SK-N-SH (cell line): ENCODE data around the gene ALDH16A1. TPM values are rescaled to one million over a fixed set of nuclear protein-coding genes. Genes with fewer than 3 reads are reported as not detected.

Source experiments
- CTCF ChIA-PET: fragments of 300-600, 350-600 bp; formaldehyde crosslinking; extraction: SDS; loops from one replicate; lab custom pipeline; 2021; lab: Yijun Ruan, JAX
- POLR2A ChIA-PET: fragments of 350-600 bp; sonication (Branson Sonifier 250); formaldehyde crosslinking; extraction: SDS; loops from one replicate; lab custom pipeline; 2020; ENCODE audit warnings: antibody characterized with exemption, inconsistent platforms; lab: Yijun Ruan, JAX
- DNase-seq: peaks from one replicate; pipeline ENCODE4 v3.0.0; 2012
- H2AFZ ChIP-seq: fragments of 200-600 bp; sonication (generic); 2 replicates; pipeline ENCODE4 v1.8.1; 2016; ENCODE audit warnings: antibody characterized with exemption, mild to moderate bottlenecking, low read depth
- H3F3A ChIP-seq: fragments of 200-600 bp; sonication (generic); replicated peaks from 2 replicates; pipeline ENCODE3; 2016; ENCODE audit warnings: antibody characterized with exemption, mild to moderate bottlenecking; ENCODE audit not compliant: insufficient read depth
- H3K27ac ChIP-seq, 2 experiments: fragments of 200-500 bp in 1 of 2; fragments of 200-600 bp in 1 of 2; sonication (Bioruptor generic) in 1 of 2; sonication (generic), shearing (Covaris generic) in 1 of 2; 2 replicates each; pipeline versions ENCODE4 v1.5.1 to v1.6.1; 2014 to 2016; ENCODE audit warnings: low read depth in 2 of 2, inconsistent platforms in 1 of 2, low read length in 1 of 2, mild to moderate bottlenecking in 1 of 2, mixed read lengths in 1 of 2
- H3K27me3 ChIP-seq: fragments of 200-600 bp; sonication (generic), shearing (Covaris generic); 2 replicates; pipeline ENCODE4 v1.6.1; 2016; ENCODE audit warnings: mixed run types; ENCODE audit not compliant: insufficient read depth
- H3K36me3 ChIP-seq, 2 experiments: fragments of 200-500 bp in 1 of 2; fragments of 200-600 bp in 1 of 2; sonication (Bioruptor generic) in 1 of 2; sonication (generic) in 1 of 2; replicated peaks in 1 of 2; 2 replicates each; pipeline versions ENCODE3 to v1.5.1; 2014 to 2016; ENCODE audit warnings: low read length in 1 of 2, mild to moderate bottlenecking in 1 of 2; ENCODE audit not compliant: insufficient read depth in 2 of 2, control insufficient read depth in 1 of 2
- H3K4me1 ChIP-seq, 2 experiments: fragments of 200-500 bp in 1 of 2; fragments of 200-600 bp in 1 of 2; sonication (Bioruptor generic) in 1 of 2; sonication (generic), shearing (Covaris generic) in 1 of 2; 2 replicates each; pipeline versions ENCODE4 v1.5.1 to v1.6.1; 2014 to 2016; ENCODE audit warnings: low read depth in 1 of 2, low read length in 1 of 2, mixed run types in 1 of 2; ENCODE audit not compliant: insufficient read depth in 2 of 2, control insufficient read depth in 1 of 2
- H3K4me2 ChIP-seq: fragments of 200-600 bp; sonication (generic), shearing (Covaris generic); 2 replicates; pipeline ENCODE4 v1.6.1; 2017; ENCODE audit warnings: mixed run types
- H3K4me3 ChIP-seq, 2 experiments: fragments of 200-500 bp in 1 of 2; fragments of 200-600 bp in 1 of 2; sonication (Bioruptor generic) in 1 of 2; sonication (generic), shearing (Covaris generic) in 1 of 2; 2 replicates each; pipeline versions ENCODE4 v1.5.1 to v1.8.1; 2014 to 2016; ENCODE audit warnings: low read depth in 2 of 2, inconsistent platforms in 1 of 2, low read length in 1 of 2, mild to moderate bottlenecking in 1 of 2, mixed read lengths in 1 of 2, moderate library complexity in 1 of 2
- H3K79me2 ChIP-seq: fragments of 200-600 bp; sonication (generic); 2 replicates; pipeline ENCODE4 v1.8.1; 2017; ENCODE audit warnings: mild to moderate bottlenecking; ENCODE audit not compliant: insufficient read depth
- H3K9ac ChIP-seq: fragments of 200-600 bp; sonication (generic); 2 replicates; pipeline ENCODE4 v1.6.1; 2017; ENCODE audit warnings: mixed run types
- H3K9me2 ChIP-seq: fragments of 200-600 bp; sonication (generic); 2 replicates; pipeline ENCODE4 v1.6.1; 2017; ENCODE audit warnings: mixed run types
- H3K9me3 ChIP-seq: fragments of 200-600 bp; sonication (generic); 2 replicates; pipeline ENCODE4 v1.6.1; 2017; ENCODE audit warnings: mixed run types, mild to moderate bottlenecking, moderate library complexity
- H4K20me1 ChIP-seq: fragments of 200-600 bp; sonication (generic); 2 replicates; pipeline ENCODE4 v1.6.1; 2017; ENCODE audit warnings: mild to moderate bottlenecking, mixed run types; ENCODE audit not compliant: insufficient read depth
- CTCF ChIP-seq: fragments of 200-600 bp; sonication (generic); IDR thresholded peaks from 2 replicates; pipeline ENCODE4 v1.6.1; 2017; ENCODE audit warnings: antibody characterized with exemption, mild to moderate bottlenecking, moderate library complexity
- FOSL2 ChIP-seq: IDR thresholded peaks from 2 replicates; pipeline ENCODE4 v1.4.0; 2012; ENCODE audit warnings: low read depth, mild to moderate bottlenecking, moderate library complexity, borderline replicate concordance
- FOXJ3 ChIP-seq: sonication (generic); formaldehyde crosslinking; IDR thresholded peaks from 2 replicates; pipeline ENCODE4 v1.5.1; 2020; ENCODE audit warnings: mild to moderate bottlenecking, missing genetic modification reagents
- FOXM1 ChIP-seq: IDR thresholded peaks from 2 replicates; pipeline ENCODE4 v1.4.0; 2012; ENCODE audit warnings: low read depth, mild to moderate bottlenecking
- JUND ChIP-seq: IDR thresholded peaks from 2 replicates; pipeline ENCODE4 v1.4.0; 2012
- NRF1 ChIP-seq: IDR thresholded peaks from 2 replicates; pipeline ENCODE4 v1.6.1; 2012; ENCODE audit warnings: low read depth, mild to moderate bottlenecking, low read length
- PBX3 ChIP-seq: IDR thresholded peaks from 2 replicates; pipeline ENCODE4; 2012
- RAD21 ChIP-seq: IDR thresholded peaks from 2 replicates; pipeline ENCODE4 v1.6.1; 2012; ENCODE audit warnings: mild to moderate bottlenecking, low read length
- RCOR1 ChIP-seq: fragments of 150-350 bp; IDR thresholded peaks from 2 replicates; pipeline ENCODE4 v1.6.1; 2017; ENCODE audit warnings: antibody characterized with exemption, low read length
- SMC3 ChIP-seq: IDR thresholded peaks from 2 replicates; pipeline ENCODE4 v1.6.1; 2012; ENCODE audit warnings: low read depth, low read length, improper control_type of control experiment
- TAF1 ChIP-seq: IDR thresholded peaks from 2 replicates; pipeline ENCODE4 v1.6.1; 2012; ENCODE audit warnings: low read depth, mild to moderate bottlenecking, low read length, moderate library complexity, borderline replicate concordance
- USF1 ChIP-seq: IDR thresholded peaks from 2 replicates; pipeline ENCODE4 v1.4.0; 2012; ENCODE audit warnings: low read depth, borderline replicate concordance
- USF2 ChIP-seq: fragments of 150-350 bp; IDR thresholded peaks from 2 replicates; pipeline ENCODE4 v1.6.1; 2017; ENCODE audit warnings: antibody characterized with exemption, low read length, low read depth, borderline replicate concordance
- YY1 ChIP-seq: IDR thresholded peaks from 2 replicates; pipeline ENCODE4 v1.4.0; 2012; ENCODE audit warnings: low read depth, mild to moderate bottlenecking
- ZBTB33 ChIP-seq: IDR thresholded peaks from 2 replicates; pipeline ENCODE4 v1.4.0; 2012; ENCODE audit warnings: low read depth, borderline replicate concordance
- WGBS: methylation state at CpG from one replicate; pipeline ENCODE4 v1.1.6; 2017; ENCODE audit warnings: low lambda C conversion rate; 5-methylcytosine and 5-hydroxymethylcytosine counted together
- polyA plus RNA-seq, 3 experiments: library from polyadenylated mRNA; depleted of rRNA; stranded (reverse); fragments of >200 nt; gene quantifications; 2 replicates each; pipeline ENCODE4 v1.2.3, GENCODE V29; 2012

Gene ALDH16A1
- polyA plus RNA-seq, 1 of the 3 experiments (the other 2 are of a cell fraction): 15.7 TPM

- Histone ChIP-seq H3K9me3 (no peaks in the 10 kb centered on the region), H3K79me2 (no peaks in the 10 kb centered on the region), H3K27ac (no peak overlapping the region), H3K36me3 (no peaks in the 10 kb centered on the region), H3K27me3 (peaks cover 98% of the 10 kb centered on the region), H2AFZ (no peak overlapping the region), H3K4me3 (no peak overlapping the region), H3K4me2 (no peak overlapping the region), H3K4me1 (peaks cover 0 to 4% of the 10 kb centered on the region in 2 experiments; a peak in 1 of 4 replicates), H3F3A (peaks cover 9% of the 10 kb centered on the region), H4K20me1 (no peaks in the 10 kb centered on the region), H3K9me2 (no peaks in the 10 kb centered on the region), H3K9ac (no peak overlapping the region)
- ChIA-PET POLR2A (no interaction called here), CTCF (interaction anchor here (1.1 to 6.2 kb wide), 4 partner anchors 10 to 46 kb away, joined by 3 to 51 read pairs (median 10); no protein-coding TSS in a partner anchor)
- DNase-seq: no peak
- WGBS: 40% methylated on average over 6 of the region's 9 CpGs
- TF ChIP-seq SMC3 (no peak), FOSL2 (no peak), CTCF (no peak), PBX3 (no peak), RAD21 (no peak), JUND (no peak), USF2 (no peak), YY1 (no peak), USF1 (no peak), NRF1 (no peak), FOXJ3 (no peak), TAF1 (no peak), FOXM1 (no peak), ZBTB33 (no peak), RCOR1 (no peak)
These were observed 22.8 kb upstream of the ALDH16A1 start for GRCh38 chr19:49430172-49430677.
